Neutrophil (primary cell): ENCODE measurements around the gene MTFP1.

Source experiments
- H3K27ac ChIP-seq: fragments of 200-600 bp; sonication (generic); 2 replicates; pipeline ENCODE4 v1.5.1; 2016; ENCODE audit warnings: mild to moderate bottlenecking, moderate library complexity
- H3K27me3 ChIP-seq: fragments of 200-600 bp; sonication (generic); 2 replicates; pipeline ENCODE4 v1.6.0; 2016; ENCODE audit warnings: mild to moderate bottlenecking
- H3K36me3 ChIP-seq: fragments of 200-600 bp; sonication (generic); 2 replicates; pipeline ENCODE4 v1.5.1; 2017
- H3K4me1 ChIP-seq, 2 experiments: fragments of 200-600 bp in 1 of 2; sonication (generic) in 1 of 2; 1 replicate in 1 of 2; 2 replicates in 1 of 2; pipeline versions ENCODE4 v1.5.1 to v1.6.1; 2013 to 2016; ENCODE audit warnings: low read depth in 1 of 2, low read length in 1 of 2, mild to moderate bottlenecking in 1 of 2, moderate library complexity in 1 of 2; ENCODE audit not compliant: control insufficient read depth in 1 of 2, insufficient read depth in 1 of 2
- H3K4me3 ChIP-seq, 2 experiments: fragments of 200-600 bp in 1 of 2; sonication (generic) in 1 of 2; 1 replicate in 1 of 2; 2 replicates in 1 of 2; pipeline ENCODE4 v1.5.1; 2013 to 2016; ENCODE audit warnings: low read depth in 1 of 2, low read length in 1 of 2, mild to moderate bottlenecking in 1 of 2, moderate library complexity in 1 of 2
- H3K9me3 ChIP-seq: fragments of 200-600 bp; sonication (generic); 2 replicates; pipeline ENCODE4 v1.5.1; 2016
- CTCF ChIP-seq: fragments of 200-600 bp; sonication (generic); IDR thresholded peaks from 2 replicates; pipeline ENCODE4 v1.5.1; 2016; ENCODE audit warnings: antibody characterized with exemption

The MTFP1 gene

GRCh38 chr22:30436196-30436595 lies 10.6 kb downstream of the MTFP1 start:
- H3K4me1 ChIP-seq, result peaks cover 3 to 5% of the 10 kb centered on the region in 2 experiments
- TF ChIP-seq CTCF, result no peak
- peaks cover 41% of the 10 kb centered on the region for H3K27me3 ChIP-seq
- H3K9me3 ChIP-seq, result peaks cover 3% of the 10 kb centered on the region
- H3K4me3 ChIP-seq, result no peak overlapping the region
- peak overlapping the region; percentile 61 for H3K27ac ChIP-seq
- H3K36me3 ChIP-seq, result no peaks in the 10 kb centered on the region

DNA sequence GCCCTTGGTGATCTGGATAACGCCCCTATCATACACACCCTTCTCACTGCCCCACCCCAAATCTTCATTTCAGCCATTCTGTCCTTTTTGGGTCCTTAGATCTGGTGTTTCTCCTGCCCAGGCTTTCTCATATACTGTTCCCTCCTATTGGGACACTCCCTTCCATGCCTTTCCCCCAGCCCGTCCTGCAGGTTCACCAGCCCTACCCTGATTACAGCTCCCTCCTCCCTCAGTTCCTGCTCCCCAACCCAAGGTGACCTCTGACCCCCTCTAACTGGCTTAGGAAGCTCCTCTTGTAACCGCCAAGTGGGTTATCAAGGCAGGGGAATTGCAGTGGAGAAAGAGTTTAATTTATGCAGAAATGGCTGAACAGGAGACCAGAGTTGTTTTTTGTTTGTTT lies 13.0 kb downstream of the MTFP1 start:
- Histone ChIP-seq H3K9me3 (peaks cover 3% of the 10 kb centered on the region), H3K27me3 (peaks cover 60% of the 10 kb centered on the region), H3K4me1 (peaks cover 9 to 18% of the 10 kb centered on the region in 2 experiments), H3K4me3 (no peak overlapping the region), H3K36me3 (no peaks in the 10 kb centered on the region), H3K27ac (no peak overlapping the region)
- no peak for TF ChIP-seq CTCF

GRCh38 chr22:30439226-30439625 lies 13.7 kb downstream of the MTFP1 start:
- Histone ChIP-seq H3K4me3 (no peak overlapping the region), H3K4me1 (peaks cover 9 to 18% of the 10 kb centered on the region in 2 experiments), H3K9me3 (peaks cover 3% of the 10 kb centered on the region), H3K27me3 (peaks cover 67% of the 10 kb centered on the region), H3K36me3 (no peaks in the 10 kb centered on the region), H3K27ac (no peak overlapping the region)
- TF ChIP-seq CTCF, result no peak

GRCh38 chr22:30439836-30440235 lies 14.3 kb downstream of the MTFP1 start:
- H3K27me3 ChIP-seq, result peaks cover 73% of the 10 kb centered on the region
- no peaks in the 10 kb centered on the region for H3K36me3 ChIP-seq
- no peak overlapping the region for H3K4me3 ChIP-seq
- H3K4me1 ChIP-seq, result peaks cover 9 to 18% of the 10 kb centered on the region in 2 experiments
- no peak for TF ChIP-seq CTCF
- H3K9me3 ChIP-seq, result peaks cover 3% of the 10 kb centered on the region
- H3K27ac ChIP-seq, result no peak overlapping the region

DNA sequence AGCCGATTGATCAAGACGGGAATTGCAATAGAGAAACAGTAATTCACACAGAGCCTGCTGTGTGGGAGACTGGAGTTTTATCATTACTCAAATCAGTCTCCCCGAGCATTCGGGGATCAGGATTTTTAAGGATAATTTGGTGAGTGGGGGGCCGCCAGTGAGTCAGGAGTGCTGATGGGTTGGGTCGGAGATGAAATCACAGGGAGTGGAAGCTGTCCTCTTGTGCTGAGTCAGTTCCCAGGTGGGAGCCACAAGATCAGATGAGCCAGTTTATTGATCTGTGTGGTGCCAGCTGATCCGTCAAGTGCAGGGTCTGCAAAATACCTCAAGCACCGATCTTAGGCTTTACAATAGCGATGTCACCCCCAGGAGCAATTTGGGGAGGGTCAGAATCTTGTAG lies 15.5 kb downstream of the MTFP1 start:
- Histone ChIP-seq H3K27me3 (peaks cover 85% of the 10 kb centered on the region), H3K4me3 (no peak overlapping the region), H3K4me1 (peaks cover 5 to 14% of the 10 kb centered on the region in 2 experiments), H3K36me3 (no peaks in the 10 kb centered on the region), H3K27ac (no peak overlapping the region), H3K9me3 (no peaks in the 10 kb centered on the region)
- TF ChIP-seq CTCF, result no peak
